ENCODE measurements around the gene BCL6.

BCL6 gene

GRCh38 chr3:187739094-187739560 is 6.1 kb downstream of the BCL6 start:
- no peak for TF ChIP-seq CTCF (IDR thresholded peaks at IDR 0.05; ENCODE audit: borderline replicate concordance, control extremely low read depth, extremely low read depth, insufficient read depth, missing control alignments)
- in situ Hi-C loops (cut with MboI; ENCODE audit: low sequenced_read_pairs, unreplicated experiment): loop anchor here (25.0 kb wide), 1 partner anchor 1398 kb away; no protein-coding TSS in a partner anchor
- peak; percentile 38 for DNase-seq (ENCODE audit: low spot score)

GRCh38 chr3:187738331-187739093 is 6.8 kb downstream of the BCL6 start:
- peak; percentile 84 for DNase-seq (ENCODE audit: low spot score)
- in situ Hi-C loops (cut with MboI; ENCODE audit: low sequenced_read_pairs, unreplicated experiment): loop anchor here (25.0 kb wide), 1 partner anchor 1399 kb away; no protein-coding TSS in a partner anchor

GRCh38 chr3:187738071-187738330 is 7.3 kb downstream of the BCL6 start:
- DNase-seq (ENCODE audit: low spot score): no peak
- in situ Hi-C loops (cut with MboI; ENCODE audit: low sequenced_read_pairs, unreplicated experiment): loop anchor here (25.0 kb wide), 1 partner anchor 1399 kb away; no protein-coding TSS in a partner anchor
- no peak for TF ChIP-seq CTCF (IDR thresholded peaks at IDR 0.05; ENCODE audit: borderline replicate concordance, control extremely low read depth, extremely low read depth, insufficient read depth, missing control alignments)

More at GRCh38 chr3:187738331-187739093, 6.8 kb downstream of the BCL6 start:
- TF ChIP-seq CTCF (IDR thresholded peaks at IDR 0.05; ENCODE audit: borderline replicate concordance, control extremely low read depth, extremely low read depth, insufficient read depth, missing control alignments): peak; percentile 75

- peak; percentile 50 for DNase-seq (ENCODE audit: low spot score)
- TF ChIP-seq CTCF (IDR thresholded peaks at IDR 0.05; ENCODE audit: borderline replicate concordance, control extremely low read depth, extremely low read depth, insufficient read depth, missing control alignments): no peak
These were observed 7.7 kb downstream of the BCL6 start for GRCh38 chr3:187737368-187738070.

GRCh38 chr3:187737006-187737367 is 8.3 kb downstream of the BCL6 start:
- no peak for TF ChIP-seq CTCF (IDR thresholded peaks at IDR 0.05; ENCODE audit: borderline replicate concordance, control extremely low read depth, extremely low read depth, insufficient read depth, missing control alignments)
- no peak for DNase-seq (ENCODE audit: low spot score)
- in situ Hi-C loops (cut with MboI; ENCODE audit: low sequenced_read_pairs, unreplicated experiment): loop anchor here (25.0 kb wide), 1 partner anchor 1400 kb away; no protein-coding TSS in a partner anchor

More at GRCh38 chr3:187737368-187738070, 7.7 kb downstream of the BCL6 start:
- in situ Hi-C loops (cut with MboI; ENCODE audit: low sequenced_read_pairs, unreplicated experiment): loop anchor here (25.0 kb wide), 1 partner anchor 1400 kb away; no protein-coding TSS in a partner anchor

- TF ChIP-seq CTCF (IDR thresholded peaks at IDR 0.05; ENCODE audit: borderline replicate concordance, control extremely low read depth, extremely low read depth, insufficient read depth, missing control alignments): no peak
- in situ Hi-C loops (cut with MboI; ENCODE audit: low sequenced_read_pairs, unreplicated experiment): loop anchor here (25.0 kb wide), 1 partner anchor 1401 kb away; no protein-coding TSS in a partner anchor
- no peak for DNase-seq (ENCODE audit: low spot score)
These were observed 8.8 kb downstream of the BCL6 start for GRCh38 chr3:187736418-187736871.
